GM12878 (cell line): Measurements from ENCODE around the gene LGALS8. TPM values are rescaled to one million over a fixed set of nuclear protein-coding genes. Genes with fewer than 3 reads are reported as not detected.

Source experiments
- ATAC-seq: fragments of 200-7000 bp; cut with Tn5 transposase; 3 replicates; pipeline ENCODE4 v1.9.1; 2020; ENCODE audit warnings: mild to moderate bottlenecking, moderate library complexity
- BruUV-seq: library from RNA; stranded (reverse); fragments of 400-500 nt; replicated peaks from 2 replicates; lab custom pipeline; 2021; lab: Mats Ljungman, UMichigan
- CTCF ChIA-PET: fragments of 300-600 bp; sonication (Branson Sonifier 250); formaldehyde crosslinking; extraction: SDS; loops from one replicate; lab custom pipeline; 2021; ENCODE audit warnings: inconsistent platforms; lab: Yijun Ruan, JAX
- POLR2A ChIA-PET: fragments of 350-600 bp; formaldehyde crosslinking; extraction: SDS; loops from one replicate; lab custom pipeline; 2021; ENCODE audit warnings: inconsistent platforms; lab: Charles Lee
- RAD21 ChIA-PET: fragments of 300-600 bp; sonication (Branson Sonifier 250); formaldehyde crosslinking; loops from one replicate; lab custom pipeline; 2023; ENCODE audit warnings: antibody characterized with exemption; ENCODE audit not compliant: unreplicated experiment; lab: Charles Lee
- SMC1A ChIA-PET: fragments of 300-600 bp; sonication (Branson Sonifier 250); formaldehyde crosslinking; loops from one replicate; lab custom pipeline; 2023; ENCODE audit not compliant: unreplicated experiment, uncharacterized antibody; lab: Charles Lee
- DNase-seq: peaks from one replicate; pipeline ENCODE4 v3.0.0-alpha.2; 2011; ENCODE audit warnings: low read depth, low spot score
- FAIRE-seq: peaks from 3 replicates; lab custom pipeline; 2011; peaks lifted over from hg19 to GRCh38; lab: Jason Lieb, UNC
- H2AFZ ChIP-seq: 2 replicates; pipeline ENCODE4 v1.6.0; 2011; ENCODE audit warnings: low read depth, low read length, control low read depth; ENCODE audit not compliant: control insufficient read depth
- H3K27ac ChIP-seq: 2 replicates; pipeline ENCODE4 v1.5.1; 2011; ENCODE audit warnings: control low read depth; ENCODE audit not compliant: control insufficient read depth, insufficient read depth
- H3K27me3 ChIP-seq, 2 experiments: replicated peaks in 1 of 2; 2 replicates each; pipeline versions ENCODE4 v1.6.0 to v1.6.1; 2011; ENCODE audit warnings: low read length in 1 of 2; ENCODE audit not compliant: control insufficient read depth in 2 of 2, insufficient read depth in 2 of 2
- H3K36me3 ChIP-seq, 2 experiments: 2 replicates each; pipeline ENCODE4 v1.5.1; 2011; ENCODE audit warnings: low read length in 1 of 2; ENCODE audit not compliant: control insufficient read depth in 2 of 2, insufficient read depth in 2 of 2
- H3K4me1 ChIP-seq: 2 replicates; pipeline ENCODE4 v1.6.1; 2011; ENCODE audit warnings: mild to moderate bottlenecking, low read length, moderate library complexity, mixed read lengths; ENCODE audit not compliant: control insufficient read depth, insufficient read depth
- H3K4me2 ChIP-seq: 2 replicates; pipeline ENCODE4 v1.6.0; 2011; ENCODE audit warnings: control low read depth; ENCODE audit not compliant: control insufficient read depth, insufficient read depth
- H3K4me3 ChIP-seq: fragments of 200-600 bp; sonication (generic); 2 replicates; pipeline ENCODE4 v1.5.1; 2016
- H3K79me2 ChIP-seq: 2 replicates; pipeline ENCODE4 v1.6.0; 2011; ENCODE audit warnings: low read length; ENCODE audit not compliant: control insufficient read depth, insufficient read depth
- H3K9ac ChIP-seq: 2 replicates; pipeline ENCODE4 v1.8.0; 2011; ENCODE audit warnings: low read length, control low read depth, mixed read lengths; ENCODE audit not compliant: control insufficient read depth, insufficient read depth
- H3K9me3 ChIP-seq: replicated peaks from 3 replicates; pipeline ENCODE4 v1.5.1; 2011; ENCODE audit warnings: mild to moderate bottlenecking, low read length; ENCODE audit not compliant: control insufficient read depth, insufficient read depth
- H4K20me1 ChIP-seq: 2 replicates; pipeline ENCODE4 v1.6.0; 2011; ENCODE audit not compliant: control insufficient read depth, insufficient read depth
- ATF7 ChIP-seq: fragments of 450-650 bp; IDR thresholded peaks from 2 replicates; pipeline ENCODE4 v1.6.1; 2016; ENCODE audit warnings: low read depth, mild to moderate bottlenecking
- CHD2 ChIP-seq: IDR thresholded peaks from 2 replicates; pipeline ENCODE4 v1.6.1; 2011; ENCODE audit warnings: low read depth, low read length, improper control_type of control experiment, borderline replicate concordance
- CHD4 ChIP-seq: fragments of 200-600 bp; sonication (generic); IDR thresholded peaks from 2 replicates; pipeline ENCODE4 v1.6.1; 2016; ENCODE audit warnings: mild to moderate bottlenecking
- ESRRA ChIP-seq: IDR thresholded peaks from 2 replicates; pipeline ENCODE4 v1.6.1; 2012; ENCODE audit warnings: mild to moderate bottlenecking, low read length, improper control_type of control experiment
- ETV6 ChIP-seq, 2 experiments: fragments of 450-650 bp in 1 of 2; IDR thresholded peaks in 1 of 2; conservative IDR thresholded peaks in 1 of 2; 2 replicates each; pipeline ENCODE4 v1.6.1; 2014; ENCODE audit warnings: antibody characterized with exemption in 1 of 2, borderline replicate concordance in 1 of 2, low read depth in 1 of 2, mild to moderate bottlenecking in 1 of 2, moderate library complexity in 1 of 2
- IRF5 ChIP-seq: fragments of 450-650 bp; IDR thresholded peaks from 2 replicates; pipeline ENCODE4 v1.6.1; 2017; ENCODE audit warnings: borderline replicate concordance
- MAX ChIP-seq: IDR thresholded peaks from 2 replicates; pipeline ENCODE4 v1.6.1; 2012; ENCODE audit warnings: low read depth, low read length, improper control_type of control experiment
- MTA2 ChIP-seq: fragments of 450-650 bp; IDR thresholded peaks from 2 replicates; pipeline ENCODE4 v1.6.1; 2016; ENCODE audit warnings: low read depth, mild to moderate bottlenecking, moderate library complexity
- NFXL1 ChIP-seq: fragments of 450-650 bp; IDR thresholded peaks from 2 replicates; pipeline ENCODE4 v1.6.1; 2017; ENCODE audit warnings: antibody characterized with exemption, mild to moderate bottlenecking, borderline replicate concordance
- NR2C1 ChIP-seq: fragments of 450-650 bp; IDR thresholded peaks from 2 replicates; pipeline ENCODE4 v1.6.1; 2017; ENCODE audit warnings: antibody characterized with exemption, mild to moderate bottlenecking, moderate library complexity
- NR2F1 ChIP-seq: fragments of 450-650 bp; conservative IDR thresholded peaks from 2 replicates; pipeline ENCODE4 v1.6.1; 2017; ENCODE audit warnings: mild to moderate bottlenecking
- SIN3A ChIP-seq: IDR thresholded peaks from 2 replicates; pipeline ENCODE4 v1.6.1; 2012; ENCODE audit warnings: low read depth, low read length, improper control_type of control experiment
- SREBF1 ChIP-seq: IDR thresholded peaks from 2 replicates; pipeline ENCODE4 v1.6.1; 2012; ENCODE audit warnings: mild to moderate bottlenecking, low read length
- SUPT20H ChIP-seq: IDR thresholded peaks from 2 replicates; pipeline ENCODE4 v1.6.1; 2011; ENCODE audit warnings: low read depth, mild to moderate bottlenecking, low read length, moderate library complexity, borderline replicate concordance; ENCODE audit not compliant: control insufficient read depth
- WRNIP1 ChIP-seq: IDR thresholded peaks from 2 replicates; pipeline ENCODE4 v1.6.1; 2011; ENCODE audit warnings: low read depth, low read length, improper control_type of control experiment, borderline replicate concordance
- YY1 ChIP-seq: IDR thresholded peaks from 2 replicates; pipeline ENCODE4 v1.6.1; 2011; ENCODE audit warnings: low read depth, mild to moderate bottlenecking, low read length
- ZSCAN29 ChIP-seq: fragments of 450-650 bp; IDR thresholded peaks from 2 replicates; pipeline ENCODE4 v1.6.1; 2017; ENCODE audit warnings: mild to moderate bottlenecking, moderate library complexity
- WGBS: methylation state at CpG from one replicate; pipeline ENCODE4 v1.1.6; 2016; ENCODE audit warnings: low lambda C conversion rate; ENCODE audit not compliant: insufficient replicate concordance, insufficient coverage; ENCODE audit errors: missing lambda C conversion rate; 5-methylcytosine and 5-hydroxymethylcytosine counted together
- in situ Hi-C: fragments of 300-500 bp; cut with MboI; formaldehyde crosslinking; loops from 9 replicates; pipeline ENCODE4 v1.14.3; 2018; ENCODE audit warnings: mixed read lengths
- intact Hi-C: fragments of 100-400 bp; cut with micrococcal nuclease; formaldehyde crosslinking; loops from one replicate; pipeline ENCODE4 v1.14.2; 2022; ENCODE audit not compliant: unreplicated experiment
- polyA plus RNA-seq, 11 experiments: library from polyadenylated mRNA; depleted of rRNA in 4 of 11; unstranded in 6 of 11; stranded (reverse) in 5 of 11; fragments of >200 nt; fragmentation: Nextera tagmentation in 4 of 11; fragmentation: Illumina TruSeq in 1 of 11; extraction: Ambion mirVana in 4 of 11; extraction: Trizol in 1 of 11; gene quantifications; 1 replicate in 1 of 11; 2 replicates in 10 of 11; pipeline versions ENCODE4 v1.2.1 to v1.2.3, GENCODE V29; 2011 to 2016; ENCODE audit warnings: inconsistent platforms in 2 of 11, missing spikeins in 2 of 11, low read depth in 1 of 11
- total RNA-seq, 4 experiments: library from RNA; depleted of rRNA in 3 of 4; stranded (reverse); fragments of >200 nt in 3 of 4; fragmentation: Illumina TruSeq in 1 of 4; extraction: Trizol in 1 of 4; gene quantifications; 2 replicates each; pipeline versions ENCODE4 v1.2.1 to v1.2.3, GENCODE V29; 2013 to 2021

Gene LGALS8
- total and polyA plus RNA-seq, 10 of the 15 experiments (the other 5 are each of a cell fraction or from before 2014, with no cell fraction given), result 15.4 to 86.5 (median 19.2) TPM

DNA sequence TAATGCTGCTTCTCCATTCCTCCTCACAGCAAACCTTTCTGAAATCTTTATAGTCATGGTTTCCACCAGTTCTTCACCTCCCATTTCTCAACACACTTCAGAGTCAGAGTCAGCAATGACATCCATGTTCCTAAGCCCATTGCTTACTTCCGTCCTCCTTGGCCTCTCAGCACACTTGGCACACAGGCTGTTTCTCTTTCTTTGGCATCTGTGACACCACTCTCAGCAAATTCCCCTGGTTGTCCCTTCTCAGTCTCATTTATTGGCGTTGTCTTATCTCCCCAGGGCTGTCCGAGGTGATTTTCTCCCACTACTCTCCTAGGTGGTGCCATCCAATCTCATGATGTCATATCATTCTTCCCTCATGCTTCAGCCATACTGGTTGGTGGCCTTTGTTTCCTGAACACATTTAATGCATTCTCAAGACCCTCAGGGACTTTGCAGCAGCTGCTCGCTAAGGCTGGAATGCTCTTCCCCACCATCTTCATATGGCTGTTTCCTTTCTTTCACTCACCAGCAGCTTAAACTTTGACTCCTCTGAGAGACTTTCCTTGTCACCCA is 3.3 kb upstream of the LGALS8 start:
- CTCF ChIA-PET, result no interaction called here
- 69% methylated on average over 4 of the region's 4 CpGs for WGBS
- no TSS peak for BruUV-seq

DNA sequence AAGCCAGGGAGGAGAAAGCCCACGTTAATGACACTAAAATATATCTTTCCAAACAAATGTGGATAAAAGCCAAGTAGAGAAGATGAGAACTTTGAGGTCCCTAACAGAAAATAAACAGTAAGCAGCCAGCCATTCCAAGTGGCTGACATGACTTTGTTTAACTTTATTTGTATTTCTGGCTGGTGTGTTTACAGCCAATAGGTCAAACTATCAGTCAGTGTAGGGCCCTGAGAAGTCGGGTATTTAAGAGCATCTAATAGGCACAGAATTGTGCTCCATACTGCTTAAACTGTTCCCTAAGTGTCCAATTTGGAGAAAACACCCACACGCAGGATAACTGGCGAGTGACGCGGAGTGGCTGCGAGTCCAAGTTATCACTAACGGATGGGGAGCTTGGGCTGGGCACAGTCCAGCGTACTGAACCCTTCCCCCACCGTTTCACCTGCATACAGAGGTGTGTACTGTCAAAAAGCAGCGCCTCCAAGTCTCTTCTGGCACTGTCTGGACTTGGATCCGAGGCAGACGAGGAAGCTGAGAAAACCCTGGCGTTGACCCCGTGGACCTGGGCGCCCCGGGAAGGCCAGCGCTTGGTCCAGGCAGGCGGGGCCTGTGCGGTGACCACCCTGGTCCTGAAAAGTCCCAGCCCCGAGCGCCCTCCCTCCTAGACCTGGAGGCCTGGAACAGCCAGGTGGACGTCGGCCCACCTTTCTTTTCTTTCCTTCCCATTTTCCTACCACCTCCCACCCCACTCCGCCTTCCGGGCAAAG is 662 bp upstream of the LGALS8 start:
- peak overlapping the region; percentile 94 for H2AFZ ChIP-seq
- H3K9me3 ChIP-seq, result no peaks in the 10 kb centered on the region
- BruUV-seq, result no TSS peak
- no peak overlapping the region for H3K27ac ChIP-seq
- in situ Hi-C loops (no loop called here), intact Hi-C loops (no loop called here)
- DNase-seq, result no peak
- POLR2A ChIA-PET, result no interaction called here
- H3K4me3 ChIP-seq, result peak overlapping the region; percentile 89; the same call in 1 of the 2 replicates
- peaks cover 7% of the 10 kb centered on the region for H3K79me2 ChIP-seq
- H4K20me1 ChIP-seq, result no peaks in the 10 kb centered on the region
- FAIRE-seq, result no peak
- SMC1A ChIA-PET, result no interaction called here
- WGBS, result 52% methylated on average over 26 of the region's 26 CpGs
- H3K36me3 ChIP-seq, result peaks cover 0 to 7% of the 10 kb centered on the region in 2 experiments; a peak in 1 of 4 replicates
- no peaks in the 10 kb centered on the region for H3K27me3 ChIP-seq
- RAD21 ChIA-PET, result no interaction called here
- H3K4me1 ChIP-seq, result no peaks in the 10 kb centered on the region
- peak; percentile 1; the same call in 2 of the 3 replicates for ATAC-seq
- peak overlapping the region; percentile 72 for H3K9ac ChIP-seq
- CTCF ChIA-PET, result no interaction called here
- peak overlapping the region; percentile 70 for H3K4me2 ChIP-seq
- TF ChIP-seq ATF7 (no peak), NR2C1 (no peak), MTA2 (no peak; the same call in 1 of the 2 replicates), IRF5 (no peak), SREBF1 (no peak), CHD2 (no peak), WRNIP1 (no peak), MAX (no peak), NFXL1 (no peak), ETV6 (conservative IDR thresholded peaks at IDR 0.05 in 1 of 2, IDR thresholded peaks at IDR 0.05 in 1 of 2; ENCODE audit: borderline replicate concordance in 1 of 2, low read depth in 1 of 2) (no peak), SIN3A (no peak), ZSCAN29 (no peak), SUPT20H (no peak), YY1 (no peak)

More for the DNA sequence above, 3.3 kb upstream of the LGALS8 start:
- ChIA-PET RAD21 (interaction anchor here (0.6 kb wide), 1 partner anchor 418 kb away, joined by 5 read pairs; no protein-coding TSS in a partner anchor), POLR2A (interaction anchor here (0.6 kb wide), 2 partner anchors 44 to 110 kb away, joined by 4 to 5 read pairs; no protein-coding TSS in a partner anchor), SMC1A (interaction anchor here (1.2 kb wide), 1 partner anchor 9 kb away, joined by 3 read pairs; no protein-coding TSS in a partner anchor)
- TF ChIP-seq CHD4 (no peak), NR2F1 (no peak), SREBF1 (no peak), ESRRA (no peak)
- no peak overlapping the region for H3K27ac ChIP-seq
- H3K4me2 ChIP-seq, result no peak overlapping the region
- FAIRE-seq, result no peak
- H3K4me1 ChIP-seq, result no peaks in the 10 kb centered on the region
- DNase-seq, result no peak
- H3K36me3 ChIP-seq, result no peaks in the 10 kb centered on the region
- peaks cover 7% of the 10 kb centered on the region for H3K79me2 ChIP-seq
- in situ Hi-C loops (no loop called here), intact Hi-C loops (no loop called here)
- no peaks in the 10 kb centered on the region for H4K20me1 ChIP-seq
- ATAC-seq, result no peak
- no peaks in the 10 kb centered on the region for H3K9me3 ChIP-seq
- no peaks in the 10 kb centered on the region for H3K27me3 ChIP-seq
- no peak overlapping the region for H3K9ac ChIP-seq
- no peak overlapping the region for H3K4me3 ChIP-seq
- H2AFZ ChIP-seq, result no peak overlapping the region
